ENCODE measurements around the gene MICAL3.

Gene MICAL3

GRCh38 chr22:17802411-17802810 is 221.9 kb downstream of the MICAL3 start:
- no peak overlapping the region for H3K4me3 ChIP-seq (replicated peaks; ENCODE audit: low read depth, low read length)
- no peak for TF ChIP-seq CTCF (IDR thresholded peaks at IDR 0.05; ENCODE audit: low read depth, low read length, missing control alignments)
- DNase-seq (ENCODE audit: extremely low read depth, low read depth): no peak

- H3K4me3 ChIP-seq (replicated peaks; ENCODE audit: low read depth, low read length): no peak overlapping the region
- TF ChIP-seq CTCF (IDR thresholded peaks at IDR 0.05; ENCODE audit: low read depth, low read length, missing control alignments): no peak
- no peak for DNase-seq (ENCODE audit: extremely low read depth, low read depth)
These were observed 226.4 kb downstream of the MICAL3 start for GRCh38 chr22:17797721-17798559.

- TF ChIP-seq CTCF (IDR thresholded peaks at IDR 0.05; ENCODE audit: low read depth, low read length, missing control alignments): no peak
- no peak overlapping the region for H3K4me3 ChIP-seq (replicated peaks; ENCODE audit: low read depth, low read length)
- DNase-seq (ENCODE audit: extremely low read depth, low read depth): no peak
These were observed 227.7 kb downstream of the MICAL3 start for GRCh38 chr22:17796695-17797094.

GRCh38 chr22:17795661-17796548 is 228.5 kb downstream of the MICAL3 start:
- TF ChIP-seq CTCF (IDR thresholded peaks at IDR 0.05; ENCODE audit: low read depth, low read length, missing control alignments): no peak
- no peak overlapping the region for H3K4me3 ChIP-seq (replicated peaks; ENCODE audit: low read depth, low read length)
- DNase-seq (ENCODE audit: extremely low read depth, low read depth): no peak

- TF ChIP-seq CTCF (IDR thresholded peaks at IDR 0.05; ENCODE audit: low read depth, low read length, missing control alignments): no peak
- DNase-seq (ENCODE audit: extremely low read depth, low read depth): no peak
- H3K4me3 ChIP-seq (replicated peaks; ENCODE audit: low read depth, low read length): no peak overlapping the region
These were observed 229.4 kb downstream of the MICAL3 start for GRCh38 chr22:17794726-17795542.

- no peak for DNase-seq (ENCODE audit: extremely low read depth, low read depth)
- H3K4me3 ChIP-seq (replicated peaks; ENCODE audit: low read depth, low read length): no peak overlapping the region
- TF ChIP-seq CTCF (IDR thresholded peaks at IDR 0.05; ENCODE audit: low read depth, low read length, missing control alignments): no peak
These were observed 231.4 kb downstream of the MICAL3 start for GRCh38 chr22:17792854-17793434.

Measured in HFF-Myc (cell line).